ENCODE results near the gene LSS.

DNA sequence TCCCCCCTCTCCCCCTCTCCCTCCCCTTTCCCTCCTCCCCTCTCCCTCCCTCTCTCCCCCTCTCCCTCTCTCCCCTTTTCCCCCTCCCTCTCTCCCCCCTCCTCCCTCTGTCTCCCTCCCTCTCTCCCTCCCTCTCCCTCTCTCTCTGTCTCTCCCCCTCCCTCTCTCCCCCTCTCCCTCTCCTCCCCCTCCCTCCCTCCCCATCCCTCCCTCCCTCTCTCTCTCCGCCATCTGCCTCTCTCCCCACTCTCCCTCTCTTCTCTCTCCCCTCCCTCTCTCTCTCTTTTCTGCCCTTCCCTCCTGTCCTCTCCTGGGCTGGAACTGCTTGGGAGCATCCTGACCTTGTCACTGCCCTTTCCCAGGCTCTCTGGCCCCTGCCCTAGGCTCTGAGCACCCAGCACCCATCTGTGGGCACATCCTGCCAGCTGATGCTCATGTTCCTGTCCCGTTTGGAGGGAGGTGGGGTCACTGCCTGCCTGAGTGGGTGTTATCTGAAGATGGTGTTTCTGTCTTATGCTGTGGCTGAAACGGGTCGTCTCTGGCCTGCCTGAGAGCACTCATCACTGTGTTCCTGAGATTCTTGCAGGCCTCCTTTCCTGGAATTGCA lies 84.0 kb downstream of the LSS start:
- TF ChIP-seq EP300 (IDR thresholded peaks at IDR 0.05) (no peak), POLR2A (IDR thresholded peaks at IDR 0.05) (no peak), POLR2AphosphoS5 (IDR thresholded peaks at IDR 0.05) (peak in 1 of 2 donors; percentile 28)
- TF ChIP-seq, protein P1, sequence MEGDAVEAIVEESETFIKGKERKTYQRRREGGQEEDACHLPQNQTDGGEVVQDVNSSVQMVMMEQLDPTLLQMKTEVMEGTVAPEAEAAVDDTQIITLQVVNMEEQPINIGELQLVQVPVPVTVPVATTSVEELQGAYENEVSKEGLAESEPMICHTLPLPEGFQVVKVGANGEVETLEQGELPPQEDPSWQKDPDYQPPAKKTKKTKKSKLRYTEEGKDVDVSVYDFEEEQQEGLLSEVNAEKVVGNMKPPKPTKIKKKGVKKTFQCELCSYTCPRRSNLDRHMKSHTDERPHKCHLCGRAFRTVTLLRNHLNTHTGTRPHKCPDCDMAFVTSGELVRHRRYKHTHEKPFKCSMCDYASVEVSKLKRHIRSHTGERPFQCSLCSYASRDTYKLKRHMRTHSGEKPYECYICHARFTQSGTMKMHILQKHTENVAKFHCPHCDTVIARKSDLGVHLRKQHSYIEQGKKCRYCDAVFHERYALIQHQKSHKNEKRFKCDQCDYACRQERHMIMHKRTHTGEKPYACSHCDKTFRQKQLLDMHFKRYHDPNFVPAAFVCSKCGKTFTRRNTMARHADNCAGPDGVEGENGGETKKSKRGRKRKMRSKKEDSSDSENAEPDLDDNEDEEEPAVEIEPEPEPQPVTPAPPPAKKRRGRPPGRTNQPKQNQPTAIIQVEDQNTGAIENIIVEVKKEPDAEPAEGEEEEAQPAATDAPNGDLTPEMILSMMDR (IDR thresholded peaks at IDR 0.05), result no peak
